Activated CD4-positive, alpha-beta T cell treated with anti-CD3 and anti-CD28 coated beads for 1 hour (primary cell): ENCODE data around the gene DMD.

Experiments
- DNase-seq: peaks from one replicate; pipeline ENCODE4 v3.0.0-alpha.2; 2020

The DMD gene

DNA sequence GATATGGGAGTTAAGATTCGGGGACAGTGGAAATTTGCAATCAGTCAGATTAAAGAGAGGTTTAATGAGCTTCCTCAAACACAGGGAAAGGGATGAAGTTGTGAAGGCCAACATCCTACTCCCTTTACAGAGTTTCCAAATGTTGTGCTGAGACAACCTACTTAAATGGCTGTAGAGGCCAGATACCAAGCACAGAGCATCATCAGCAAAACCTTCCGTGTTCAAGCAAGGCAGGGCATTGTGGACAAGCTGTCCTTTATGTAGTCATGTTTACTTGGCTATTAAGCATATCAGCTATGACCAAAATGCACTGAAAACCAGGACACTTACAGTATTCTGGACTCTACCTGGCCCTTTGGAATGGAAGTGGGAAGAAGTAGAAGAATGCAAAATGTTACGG lies 197.3 kb downstream of the DMD start:
- no peak for DNase-seq

- no peak for DNase-seq
Measured at GRCh38 chrX:33001107-33001506, 210.2 kb downstream of the DMD start.

DNA sequence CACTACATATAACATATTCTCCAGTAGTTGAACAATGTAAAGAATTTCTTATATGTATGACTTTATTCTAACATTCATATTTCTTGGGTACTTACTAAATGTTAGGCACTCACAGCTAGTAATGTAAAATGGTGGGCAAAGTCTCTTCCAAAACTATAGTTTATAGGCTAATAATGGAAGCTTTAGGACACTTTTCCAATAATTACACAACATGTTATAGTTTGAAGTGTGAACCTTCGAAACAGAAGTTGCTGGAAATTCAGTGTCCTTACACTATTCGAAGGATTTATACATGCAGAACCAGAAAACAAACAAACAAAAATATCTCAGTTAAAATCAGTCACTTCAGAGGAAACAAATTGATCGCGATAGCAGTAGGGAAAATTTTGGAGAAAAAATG lies 212.6 kb downstream of the DMD start:
- DNase-seq = no peak

DNA sequence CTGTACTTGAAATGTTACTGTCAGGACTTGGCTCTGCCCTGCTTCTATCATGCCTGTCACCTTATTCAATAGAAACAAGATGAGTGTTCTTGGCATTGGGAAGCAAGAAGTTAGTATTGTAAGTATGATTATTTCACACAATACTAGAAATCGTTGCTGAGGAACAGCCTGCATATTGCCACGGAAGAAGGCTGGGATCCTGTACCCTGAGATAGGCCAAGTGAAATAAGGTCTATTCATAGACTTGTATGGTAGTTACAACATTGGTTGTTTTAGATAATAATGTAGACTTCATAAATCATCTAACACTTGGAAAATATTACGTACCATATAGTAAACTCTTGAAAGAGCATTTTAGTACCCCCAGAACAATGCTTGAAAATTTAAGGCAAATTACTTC lies 215.9 kb downstream of the DMD start:
- DNase-seq = no peak

DNA sequence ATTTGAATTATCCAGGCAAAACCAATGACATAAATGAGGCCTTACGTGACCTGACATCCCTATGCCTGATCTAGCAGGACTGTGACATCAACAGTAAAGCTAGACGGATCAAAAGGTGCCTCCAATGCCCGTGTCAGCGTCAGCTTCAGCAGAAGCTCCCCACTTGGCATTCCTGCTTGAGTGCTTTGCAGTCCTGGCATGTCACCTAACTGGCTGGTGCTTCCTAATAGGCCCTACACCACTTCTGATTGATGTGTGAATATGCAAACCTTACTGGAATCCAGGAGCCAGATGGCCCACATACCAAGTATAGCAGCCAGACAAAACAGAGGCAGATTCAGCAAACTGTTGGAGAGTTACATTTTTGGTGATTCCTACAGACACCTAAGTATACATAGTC lies 224.2 kb downstream of the DMD start:
- DNase-seq = no peak

DNA sequence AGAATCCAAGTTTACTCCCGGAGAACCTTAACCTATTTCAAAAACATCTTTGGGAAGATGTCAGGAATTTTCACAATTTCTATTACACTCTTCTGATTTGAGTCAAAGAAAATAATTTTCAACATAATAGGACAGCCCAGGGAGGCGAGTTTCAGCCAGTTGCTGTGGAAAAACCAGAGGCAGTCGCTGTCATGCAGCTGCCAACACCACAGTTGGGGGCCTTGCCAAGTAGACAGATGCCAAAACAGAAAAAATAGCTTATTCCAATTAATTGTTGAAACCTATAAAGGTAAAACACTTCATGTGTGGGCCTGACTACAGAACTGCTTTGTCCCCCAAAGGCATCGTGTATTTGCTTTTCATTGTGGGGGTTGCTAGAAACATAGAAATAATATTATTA lies 225.8 kb downstream of the DMD start:
- no peak for DNase-seq

DNA sequence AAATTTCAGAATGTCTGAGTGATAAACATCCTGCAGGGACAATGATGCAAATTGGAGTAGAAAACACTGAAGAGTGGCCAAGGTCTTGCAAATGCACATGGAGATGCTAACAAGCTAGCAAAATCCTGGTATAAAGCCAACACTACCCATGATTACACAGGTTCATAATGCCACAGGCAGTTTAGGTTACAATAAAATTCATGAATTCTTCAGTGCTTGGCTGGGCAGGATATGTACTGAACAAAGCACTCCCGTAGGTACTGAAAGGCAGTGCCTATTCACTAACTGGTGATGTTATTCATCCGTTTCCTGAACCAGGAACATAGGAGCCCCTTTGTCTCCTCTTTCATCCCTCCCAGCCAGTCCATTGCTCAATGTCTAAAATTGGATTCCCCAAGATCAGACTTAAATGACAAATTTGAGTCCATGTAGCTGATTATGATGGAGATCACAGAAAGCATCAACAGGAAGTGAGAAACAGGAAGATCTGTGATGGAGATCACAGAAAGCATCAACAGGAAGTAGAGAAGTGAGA lies 244.5 kb downstream of the DMD start:
- no peak for DNase-seq

DNA sequence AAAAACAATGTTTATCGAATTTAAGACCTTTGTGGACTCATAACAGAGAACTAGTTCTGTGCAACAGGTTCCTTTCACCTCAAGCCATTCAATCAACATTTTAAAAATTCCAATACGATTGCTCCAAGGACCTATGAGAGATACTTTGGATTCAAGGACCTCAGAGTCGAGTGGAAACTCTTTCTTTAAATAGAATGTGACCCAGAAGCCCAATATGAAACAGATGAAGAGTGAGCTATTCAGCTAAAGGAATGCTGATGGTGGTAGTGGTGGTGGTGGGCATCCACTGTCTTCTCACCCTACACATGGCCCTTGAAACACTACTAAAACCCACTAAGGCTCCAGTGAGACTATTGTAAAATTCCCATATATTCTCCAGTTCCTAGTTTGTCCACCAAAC lies 257.2 kb downstream of the DMD start:
- no peak for DNase-seq

DNA sequence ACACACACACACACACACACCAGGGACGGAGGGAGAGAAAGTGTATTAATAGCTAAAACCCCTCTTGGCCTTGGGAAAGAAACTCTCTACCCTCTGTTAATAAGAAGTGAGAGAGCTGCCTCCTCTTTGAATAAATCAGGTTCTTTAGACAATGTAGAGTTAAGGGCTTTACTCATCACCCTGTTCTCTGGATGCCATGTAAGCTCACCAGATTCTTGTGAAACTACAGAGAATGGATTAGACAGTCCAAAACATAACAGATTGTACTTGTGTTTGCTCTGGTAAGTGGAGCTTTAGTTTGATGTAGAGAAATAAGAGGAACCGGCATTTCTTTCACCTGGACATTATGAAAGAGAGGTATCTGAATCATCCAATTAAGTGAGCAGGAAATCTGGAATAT lies 263.2 kb downstream of the DMD start:
- DNase-seq = no peak

- DNase-seq = no peak
Measured at GRCh38 chrX:32937043-32937442, 274.3 kb downstream of the DMD start.

DNA sequence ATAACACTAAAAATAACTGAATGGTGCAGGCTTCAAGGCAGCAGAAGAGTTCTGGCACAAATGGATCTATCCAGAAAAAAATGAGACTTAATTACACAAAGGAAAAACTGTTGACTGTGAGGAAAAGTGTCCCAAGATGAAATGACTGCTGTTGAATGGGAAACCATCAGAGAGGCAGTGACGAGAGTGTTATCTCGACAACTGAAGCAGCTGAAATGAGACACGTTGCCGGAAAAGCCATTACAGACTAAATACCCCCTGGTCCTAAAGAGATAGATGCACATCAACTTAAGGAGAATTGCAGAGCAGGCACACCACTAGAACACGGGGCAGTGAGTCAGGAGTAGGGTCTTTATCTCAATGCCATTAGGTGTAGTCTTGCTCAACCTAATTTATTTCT lies 277.8 kb downstream of the DMD start:
- no peak for DNase-seq

GRCh38 chrX:32929040-32929439 lies 282.3 kb downstream of the DMD start:
- no peak for DNase-seq

GRCh38 chrX:32896088-32896487 lies 315.3 kb downstream of the DMD start:
- DNase-seq = no peak

DNA sequence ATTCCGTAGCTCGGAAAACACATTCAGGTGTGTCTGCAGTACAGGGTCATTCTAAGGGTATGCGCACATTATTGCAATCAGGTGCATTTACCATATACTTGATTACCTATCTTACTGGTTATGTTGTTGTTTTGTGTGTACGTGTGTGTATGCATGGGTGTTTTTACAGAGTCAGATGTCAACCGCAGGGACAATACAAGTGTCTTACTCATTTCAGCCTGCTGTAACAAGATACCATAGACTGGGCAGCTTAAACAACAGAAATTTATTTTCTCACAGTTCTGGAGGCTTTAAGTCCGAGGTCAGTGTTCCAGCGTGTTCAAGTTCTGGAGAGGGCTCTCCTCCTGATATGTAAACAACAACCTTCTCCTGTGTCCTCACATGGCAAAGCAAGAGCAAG lies 316.7 kb downstream of the DMD start:
- DNase-seq = no peak

DNA sequence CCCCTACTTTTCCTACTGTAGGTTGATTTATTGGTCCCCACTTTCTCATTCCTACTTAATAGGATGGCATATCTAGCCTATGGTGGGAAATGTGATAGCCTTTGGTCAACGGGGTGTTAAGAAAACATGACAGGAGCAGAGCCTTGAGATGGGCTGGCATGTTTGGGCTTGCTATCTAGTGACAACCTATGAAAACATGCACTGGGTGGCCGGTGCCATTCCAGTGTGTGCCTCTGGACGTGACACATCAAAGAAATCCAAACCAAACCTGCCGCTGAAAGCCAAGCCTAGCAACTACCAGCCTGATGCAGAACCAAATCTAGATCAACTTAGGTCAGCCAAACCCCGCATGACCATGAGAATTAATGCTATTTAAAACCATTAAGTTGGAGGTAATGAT lies 317.6 kb downstream of the DMD start:
- no peak for DNase-seq

GRCh38 chrX:32877592-32877991 lies 333.8 kb downstream of the DMD start:
- no peak for DNase-seq

DNA sequence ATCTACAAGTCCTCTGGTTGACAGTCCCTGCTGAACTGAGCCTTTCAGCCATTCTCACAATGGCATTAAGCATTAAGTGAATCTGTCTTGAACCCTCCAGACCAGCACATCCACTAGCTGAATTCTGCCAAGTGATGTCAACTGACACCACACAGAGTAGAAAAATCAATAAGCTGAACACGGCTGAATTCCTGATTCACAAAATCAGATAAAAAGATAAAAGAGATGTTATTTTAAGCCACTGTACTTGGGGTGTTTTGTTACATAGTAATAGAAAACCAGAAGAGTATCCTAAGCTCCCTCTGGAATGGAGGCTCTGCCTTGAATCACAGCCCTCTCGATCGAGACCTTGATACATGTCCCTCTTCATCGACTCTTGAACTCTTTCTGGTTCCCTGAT lies 336.5 kb downstream of the DMD start:
- DNase-seq = no peak

DNA sequence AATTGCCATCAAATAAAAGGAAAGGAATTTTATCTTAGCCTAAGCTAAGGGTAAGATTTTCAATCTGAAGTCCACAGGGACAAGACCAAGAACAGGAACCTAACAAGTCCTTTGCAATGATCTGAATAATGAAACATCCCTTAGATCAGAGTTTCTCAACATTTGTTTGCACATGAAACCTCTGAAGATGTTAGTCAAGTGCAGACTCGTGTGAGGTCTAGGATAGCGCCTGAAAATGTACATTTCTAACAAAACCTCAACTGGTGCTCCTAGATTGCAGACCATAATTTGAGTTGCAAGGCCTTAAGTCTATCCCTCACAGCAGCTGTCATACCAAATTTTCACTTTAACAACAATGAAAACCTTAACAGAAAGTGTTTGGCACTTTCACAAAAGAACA lies 337.6 kb downstream of the DMD start:
- DNase-seq = no peak

GRCh38 chrX:32871636-32872035 lies 339.7 kb downstream of the DMD start:
- no peak for DNase-seq

GRCh38 chrX:32868524-32868895 lies 342.8 kb downstream of the DMD start:
- DNase-seq = no peak

DNA sequence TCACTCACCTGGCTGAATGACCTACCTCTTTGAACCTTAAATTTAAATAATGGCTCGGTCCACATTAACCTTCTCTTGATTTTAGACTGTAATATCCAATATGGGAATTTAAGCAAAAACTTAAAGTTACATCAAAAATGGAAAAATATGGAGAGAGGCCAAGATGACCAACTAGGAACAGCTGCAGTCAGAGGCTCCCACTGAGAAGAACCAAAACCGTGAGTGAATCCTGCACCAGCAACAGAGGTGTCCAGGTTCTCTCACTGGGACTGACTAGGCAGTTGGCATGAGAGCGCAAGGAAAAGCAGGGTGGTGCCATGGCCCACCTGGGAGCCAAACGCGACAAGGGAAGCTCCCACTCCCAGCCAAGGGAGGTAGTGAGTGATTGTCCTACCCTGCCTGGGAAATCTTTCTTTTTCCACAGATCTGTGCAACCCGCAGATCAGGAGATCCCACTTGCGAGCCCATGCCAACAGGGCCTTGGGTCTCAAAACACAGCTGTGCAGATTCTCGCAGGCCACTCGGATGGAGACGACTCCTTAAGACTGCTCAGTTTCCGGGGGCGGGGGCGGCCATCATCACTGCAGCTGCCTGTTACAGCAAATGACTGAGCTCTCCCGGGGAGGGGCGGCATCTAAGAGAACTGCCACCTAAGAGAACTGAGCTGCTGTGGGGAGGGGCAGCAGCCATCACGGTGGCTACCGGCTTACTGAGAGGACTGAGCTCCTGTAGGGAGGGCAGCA lies 343.4 kb downstream of the DMD start:
- DNase-seq = no peak

DNA sequence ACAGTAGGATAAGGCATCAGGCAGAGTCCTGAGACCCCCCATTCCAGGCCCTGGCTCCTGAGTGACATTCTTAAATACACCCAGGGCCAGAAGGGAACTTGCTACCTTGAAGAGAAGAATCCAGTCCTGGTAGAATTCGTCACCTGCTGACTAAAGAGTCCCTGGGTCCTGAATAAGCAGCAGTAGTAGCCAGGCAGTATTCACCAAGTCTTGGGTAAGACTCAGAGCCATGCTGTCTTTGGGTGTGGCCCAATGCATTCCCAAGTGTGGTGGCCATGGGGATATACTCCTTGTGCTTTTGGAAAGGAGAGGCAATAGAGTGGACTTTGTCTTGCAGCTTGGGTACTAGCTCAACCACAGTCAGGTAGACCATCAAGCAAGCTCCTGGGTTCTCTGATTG lies 359.1 kb downstream of the DMD start:
- DNase-seq = no peak

GRCh38 chrX:32851556-32851955 lies 359.8 kb downstream of the DMD start:
- no peak for DNase-seq

GRCh38 chrX:32847921-32848320 lies 363.4 kb downstream of the DMD start:
- DNase-seq = no peak

- DNase-seq = no peak
Measured at GRCh38 chrX:32842053-32842452, 369.3 kb downstream of the DMD start.
